HCT116 (cell line): ENCODE measurements around the gene PRR23B. TPM values are rescaled to one million over a fixed set of nuclear protein-coding genes. Genes with fewer than 3 reads are reported as not detected.

ENCODE experiments used
- ATAC-seq: fragments of 200-7000 bp; cut with Tn5 transposase; 2 replicates; pipeline ENCODE4 v1.9.1; 2020; ENCODE audit warnings: mild to moderate bottlenecking, moderate library complexity
- BruUV-seq: library from RNA; stranded (reverse); fragments of 400-500 nt; replicated peaks from 2 replicates; lab custom pipeline; 2021; lab: Mats Ljungman, UMichigan
- CTCF ChIA-PET: fragments of 300-600 bp; sonication (Branson Sonifier 250); formaldehyde crosslinking; loops from one replicate; lab custom pipeline; 2021; ENCODE audit warnings: antibody characterized with exemption; lab: Charles Lee
- POLR2A ChIA-PET: fragments of 300-600, 350-600 bp; sonication (Branson Sonifier 250); formaldehyde crosslinking; loops from one replicate; lab custom pipeline; 2021; ENCODE audit warnings: antibody characterized with exemption; lab: Charles Lee
- RAD21 ChIA-PET, 2 experiments: fragments of 300-600 bp; sonication (Branson Sonifier 250); formaldehyde crosslinking; loops; one replicate each; lab custom pipeline; 2023; ENCODE audit warnings: low total read pairs in 2 of 2; ENCODE audit not compliant: uncharacterized antibody in 2 of 2, unreplicated experiment in 2 of 2, low non-redundant PET in 1 of 2; lab: Charles Lee
- DNase-seq: peaks from one replicate; pipeline ENCODE4 v3.0.0-alpha.2; 2010; ENCODE audit warnings: low read depth, low spot score
- H2AFZ ChIP-seq: fragments of 200-600 bp; shearing (Covaris generic), sonication (generic); 2 replicates; pipeline ENCODE4 v1.6.1; 2017; ENCODE audit warnings: low read depth, mixed run types, mixed read lengths, antibody characterized with exemption, low read length; ENCODE audit not compliant: poor library complexity, severe bottlenecking
- H3K27ac ChIP-seq: 2 replicates; pipeline ENCODE4 v1.5.1; 2012; ENCODE audit warnings: low read depth, low read length
- H3K27me3 ChIP-seq: fragments of 200-600 bp; sonication (generic); 2 replicates; pipeline ENCODE4 v1.6.1; 2016; ENCODE audit warnings: mixed run types, low read length, mixed read lengths; ENCODE audit not compliant: insufficient read depth
- H3K36me3 ChIP-seq, 2 experiments: fragments of 200-500 bp in 1 of 2; fragments of 200-600 bp in 1 of 2; sonication (Bioruptor generic) in 1 of 2; sonication (generic) in 1 of 2; 2 replicates each; pipeline versions ENCODE4 v1.5.1 to v1.6.1; 2014 to 2016; ENCODE audit warnings: low read length in 2 of 2, inconsistent platforms in 1 of 2, mixed read lengths in 1 of 2, mixed run types in 1 of 2; ENCODE audit not compliant: insufficient read depth in 2 of 2, control insufficient read depth in 1 of 2
- H3K4me1 ChIP-seq, 2 experiments: fragments of 200-600 bp in 1 of 2; sonication (generic) in 1 of 2; 2 replicates each; pipeline versions ENCODE4 v1.5.1 to v1.6.1; 2012 to 2017; ENCODE audit warnings: low read length in 2 of 2, inconsistent platforms in 1 of 2, mild to moderate bottlenecking in 1 of 2, mixed read lengths in 1 of 2, mixed run types in 1 of 2, moderate library complexity in 1 of 2; ENCODE audit not compliant: insufficient read depth in 2 of 2, control insufficient read depth in 1 of 2
- H3K4me2 ChIP-seq: fragments of 200-600 bp; sonication (generic); 2 replicates; pipeline ENCODE4 v1.6.1; 2017; ENCODE audit warnings: mixed run types, low read length, mixed read lengths
- H3K4me3 ChIP-seq, 2 experiments: fragments of 200-600 bp in 1 of 2; sonication (generic) in 1 of 2; replicated peaks in 1 of 2; 2 replicates each; pipeline ENCODE4 v1.5.1; 2011 to 2016; ENCODE audit warnings: low read length in 2 of 2, control low read depth in 1 of 2, low read depth in 1 of 2, mild to moderate bottlenecking in 1 of 2, mixed read lengths in 1 of 2, mixed run types in 1 of 2
- H3K79me2 ChIP-seq: fragments of 200-600 bp; sonication (generic); 2 replicates; pipeline ENCODE4 v1.6.1; 2017; ENCODE audit warnings: mild to moderate bottlenecking, mixed run types, low read length, moderate library complexity, mixed read lengths; ENCODE audit not compliant: insufficient read depth
- H3K9ac ChIP-seq: fragments of 200-600 bp; sonication (generic); 2 replicates; pipeline ENCODE4 v1.6.1; 2016; ENCODE audit warnings: low read length, mixed read lengths
- H3K9me2 ChIP-seq: fragments of 200-600 bp; sonication (generic), shearing (Covaris generic); 2 replicates; pipeline ENCODE4 v1.6.1; 2017; ENCODE audit warnings: mixed run types, mild to moderate bottlenecking, moderate library complexity; ENCODE audit not compliant: insufficient read depth
- H3K9me3 ChIP-seq, 2 experiments: fragments of 200-500 bp in 1 of 2; fragments of 200-600 bp in 1 of 2; sonication (Bioruptor generic) in 1 of 2; sonication (generic) in 1 of 2; 2 replicates each; pipeline ENCODE4 v1.6.1; 2014 to 2017; ENCODE audit warnings: low read length in 2 of 2, mixed read lengths in 2 of 2, inconsistent platforms in 1 of 2, low read depth in 1 of 2, mild to moderate bottlenecking in 1 of 2, mixed run types in 1 of 2, moderate library complexity in 1 of 2; ENCODE audit not compliant: control insufficient read depth in 1 of 2, insufficient read depth in 1 of 2
- H4K20me1 ChIP-seq: fragments of 200-600 bp; sonication (generic), shearing (Covaris generic); 2 replicates; pipeline ENCODE4 v1.6.1; 2017; ENCODE audit warnings: mixed run types, mild to moderate bottlenecking, moderate library complexity; ENCODE audit not compliant: insufficient read depth
- CEBPB ChIP-seq: IDR thresholded peaks from 2 replicates; pipeline ENCODE4 v1.6.1; 2012; ENCODE audit warnings: low read depth
- EGR1 ChIP-seq: IDR thresholded peaks from 2 replicates; pipeline ENCODE4 v1.6.1; 2012; ENCODE audit warnings: low read depth
- POLR2A ChIP-seq: IDR thresholded peaks from 2 replicates; pipeline ENCODE4 v1.7.0; 2011; ENCODE audit warnings: borderline replicate concordance; ENCODE audit not compliant: insufficient read depth, insufficient read length; ENCODE audit errors: extremely low read depth
- SIN3A ChIP-seq: IDR thresholded peaks from 2 replicates; pipeline ENCODE4 v1.6.1; 2012; ENCODE audit warnings: low read depth
- TCF7L2 ChIP-seq: IDR thresholded peaks from 2 replicates; pipeline ENCODE4 v1.7.0; 2011; ENCODE audit warnings: borderline replicate concordance, inconsistent platforms; ENCODE audit not compliant: insufficient read depth, insufficient read length; ENCODE audit errors: extremely low read depth
- intact Hi-C: fragments of 100-400 bp; cut with micrococcal nuclease; formaldehyde crosslinking; loops from 2 replicates; pipeline ENCODE4 v1.10.0; 2022
- total RNA-seq: library from RNA; stranded (reverse); gene quantifications from one replicate; pipeline ENCODE4 v1.2.1, GENCODE V29; 2021; ENCODE audit not compliant: unreplicated experiment
- TF ChIP-seq, protein P1 (sequence below): IDR thresholded peaks from 2 replicates; pipeline ENCODE4 v1.6.1; 2012; ENCODE audit warnings: low read depth
- TF ChIP-seq, protein P2 (sequence below): IDR thresholded peaks from 2 replicates; pipeline ENCODE4 v1.6.1; 2012

PRR23B gene
- total RNA-seq, 1 experiment from 2014 or later, result not detected

DNA sequence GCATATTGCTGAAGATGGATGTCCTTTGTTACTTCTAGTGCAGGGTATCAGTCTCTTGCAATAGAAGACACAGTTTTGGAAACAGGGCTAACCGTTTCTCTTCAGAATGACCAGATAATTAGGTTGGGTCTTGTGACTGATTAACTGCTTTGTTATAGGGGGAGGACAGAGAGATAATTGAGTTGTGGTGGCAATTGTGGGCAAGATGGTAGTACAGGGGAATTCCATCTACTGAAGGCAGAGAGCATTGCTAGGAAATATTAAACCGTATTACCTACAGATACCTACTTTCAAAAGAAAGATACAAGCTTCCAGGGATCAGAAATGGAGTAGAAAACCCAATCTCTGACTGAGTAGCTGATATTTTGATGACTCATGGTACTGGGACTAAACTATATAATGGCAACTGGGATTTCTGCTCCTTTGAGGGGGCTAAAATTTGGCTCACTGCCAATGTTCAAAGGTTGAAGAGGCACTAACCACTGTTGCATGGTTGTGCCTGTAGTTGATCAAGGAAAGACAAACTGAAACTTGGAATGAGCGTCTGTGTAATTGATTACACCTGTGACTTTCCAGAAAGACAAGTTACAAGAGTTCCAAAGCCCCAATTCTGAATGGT lies 4.2 kb downstream of the PRR23B start:
- no peaks in the 10 kb centered on the region for H3K4me1 ChIP-seq

More for the DNA sequence above, 4.2 kb downstream of the PRR23B start:
- no peaks in the 10 kb centered on the region for H3K36me3 ChIP-seq
- no peak overlapping the region for H3K9ac ChIP-seq
- no peaks in the 10 kb centered on the region for H4K20me1 ChIP-seq
- H3K27me3 ChIP-seq, result no peaks in the 10 kb centered on the region
- H2AFZ ChIP-seq, result no peak overlapping the region
- ATAC-seq (no peak), DNase-seq (no peak)
- ChIA-PET POLR2A (no interaction called here), RAD21 (no interaction called here), CTCF (no interaction called here)
- TF ChIP-seq POLR2A (no peak), CEBPB (no peak), TCF7L2 (no peak), SIN3A (no peak), EGR1 (no peak)
- TF ChIP-seq, protein P1, sequence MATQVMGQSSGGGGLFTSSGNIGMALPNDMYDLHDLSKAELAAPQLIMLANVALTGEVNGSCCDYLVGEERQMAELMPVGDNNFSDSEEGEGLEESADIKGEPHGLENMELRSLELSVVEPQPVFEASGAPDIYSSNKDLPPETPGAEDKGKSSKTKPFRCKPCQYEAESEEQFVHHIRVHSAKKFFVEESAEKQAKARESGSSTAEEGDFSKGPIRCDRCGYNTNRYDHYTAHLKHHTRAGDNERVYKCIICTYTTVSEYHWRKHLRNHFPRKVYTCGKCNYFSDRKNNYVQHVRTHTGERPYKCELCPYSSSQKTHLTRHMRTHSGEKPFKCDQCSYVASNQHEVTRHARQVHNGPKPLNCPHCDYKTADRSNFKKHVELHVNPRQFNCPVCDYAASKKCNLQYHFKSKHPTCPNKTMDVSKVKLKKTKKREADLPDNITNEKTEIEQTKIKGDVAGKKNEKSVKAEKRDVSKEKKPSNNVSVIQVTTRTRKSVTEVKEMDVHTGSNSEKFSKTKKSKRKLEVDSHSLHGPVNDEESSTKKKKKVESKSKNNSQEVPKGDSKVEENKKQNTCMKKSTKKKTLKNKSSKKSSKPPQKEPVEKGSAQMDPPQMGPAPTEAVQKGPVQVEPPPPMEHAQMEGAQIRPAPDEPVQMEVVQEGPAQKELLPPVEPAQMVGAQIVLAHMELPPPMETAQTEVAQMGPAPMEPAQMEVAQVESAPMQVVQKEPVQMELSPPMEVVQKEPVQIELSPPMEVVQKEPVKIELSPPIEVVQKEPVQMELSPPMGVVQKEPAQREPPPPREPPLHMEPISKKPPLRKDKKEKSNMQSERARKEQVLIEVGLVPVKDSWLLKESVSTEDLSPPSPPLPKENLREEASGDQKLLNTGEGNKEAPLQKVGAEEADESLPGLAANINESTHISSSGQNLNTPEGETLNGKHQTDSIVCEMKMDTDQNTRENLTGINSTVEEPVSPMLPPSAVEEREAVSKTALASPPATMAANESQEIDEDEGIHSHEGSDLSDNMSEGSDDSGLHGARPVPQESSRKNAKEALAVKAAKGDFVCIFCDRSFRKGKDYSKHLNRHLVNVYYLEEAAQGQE, result no peak
- TF ChIP-seq, protein P2, sequence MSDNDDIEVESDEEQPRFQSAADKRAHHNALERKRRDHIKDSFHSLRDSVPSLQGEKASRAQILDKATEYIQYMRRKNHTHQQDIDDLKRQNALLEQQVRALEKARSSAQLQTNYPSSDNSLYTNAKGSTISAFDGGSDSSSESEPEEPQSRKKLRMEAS, result no peak
- no peaks in the 10 kb centered on the region for H3K79me2 ChIP-seq
- no peak overlapping the region for H3K4me2 ChIP-seq
- no peaks in the 10 kb centered on the region; a peak in 1 of 4 replicates for H3K9me3 ChIP-seq
- H3K27ac ChIP-seq, result no peak overlapping the region
- no TSS peak for BruUV-seq
- H3K4me3 ChIP-seq, result no peak overlapping the region
- H3K9me2 ChIP-seq, result no peaks in the 10 kb centered on the region
- intact Hi-C loops, result no loop called here
